GM21723 (cell line): Measurements from ENCODE around the gene ARL13B.

Experiments used
- ATAC-seq: cut with Tn5 transposase; IDR thresholded peaks from one replicate; pipeline ENCODE4 v1.9.1; 2021; ENCODE audit warnings: mild to moderate bottlenecking, moderate library complexity; ENCODE audit not compliant: unreplicated experiment

Gene ARL13B

DNA sequence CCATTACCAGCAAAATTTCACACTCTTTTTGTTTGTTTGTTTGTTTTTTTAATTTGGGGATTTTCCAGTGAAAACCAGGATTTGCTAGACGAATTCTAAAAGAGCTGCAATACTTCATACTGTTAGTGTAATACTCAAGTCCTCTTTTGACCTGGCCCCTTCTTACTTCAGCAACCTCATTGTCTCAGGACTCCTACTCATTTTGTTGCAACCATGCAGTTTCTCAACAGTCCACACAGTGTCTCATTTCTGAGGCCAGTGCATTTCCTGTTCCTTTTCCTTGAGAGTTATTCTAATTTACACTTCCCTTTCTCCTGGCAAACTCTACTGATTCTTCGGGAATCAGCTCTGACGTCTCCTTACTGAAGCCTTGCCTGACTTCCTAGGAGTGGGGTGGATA is 118.5 kb downstream of the ARL13B start:
- no peak for ATAC-seq

DNA sequence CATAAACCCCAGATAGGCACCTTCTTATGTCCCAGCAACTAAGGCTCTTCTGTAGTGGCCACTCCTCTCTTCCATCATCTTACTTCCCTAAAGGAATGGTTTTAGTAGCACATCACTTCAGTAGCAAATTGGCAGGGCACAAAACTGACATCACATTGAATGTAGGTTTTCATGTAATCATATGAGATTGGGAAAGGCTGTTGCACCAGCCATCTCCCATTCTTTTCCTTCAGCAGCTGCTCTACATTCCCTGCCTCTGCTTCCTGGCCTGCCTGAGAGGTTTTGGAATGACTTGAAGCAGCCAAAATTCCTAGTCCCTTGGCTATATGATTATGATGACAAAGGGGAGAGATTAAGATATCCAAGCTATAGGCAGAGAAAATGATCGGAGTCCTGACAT is 119.4 kb downstream of the ARL13B start:
- no peak for ATAC-seq

DNA sequence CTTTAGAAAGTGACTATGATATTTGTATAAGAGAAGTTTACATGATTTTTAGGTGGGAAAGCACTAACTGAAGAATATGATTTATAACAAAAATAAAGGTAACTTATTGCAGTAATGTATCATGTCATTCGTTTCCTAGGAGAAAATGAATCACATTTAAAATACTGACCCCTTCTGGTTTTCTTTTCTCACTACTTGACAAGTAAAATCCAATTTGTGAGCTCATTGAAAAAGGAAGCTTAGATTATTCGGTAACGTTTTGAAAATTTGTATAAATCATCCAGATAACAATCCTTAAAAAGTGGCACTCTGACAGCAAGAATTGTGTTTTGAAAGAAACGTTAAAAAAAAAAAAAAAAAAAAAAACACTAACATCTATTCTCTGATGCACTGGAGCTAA is 121.9 kb downstream of the ARL13B start:
- no peak for ATAC-seq
